HK-2 (cell line): ENCODE data around the gene DLGAP5.

Source experiments
- DNase-seq: peaks from one replicate; pipeline ENCODE4 v3.0.0-alpha.2; 2018; ENCODE audit not compliant: unreplicated experiment

DLGAP5 gene

DNA sequence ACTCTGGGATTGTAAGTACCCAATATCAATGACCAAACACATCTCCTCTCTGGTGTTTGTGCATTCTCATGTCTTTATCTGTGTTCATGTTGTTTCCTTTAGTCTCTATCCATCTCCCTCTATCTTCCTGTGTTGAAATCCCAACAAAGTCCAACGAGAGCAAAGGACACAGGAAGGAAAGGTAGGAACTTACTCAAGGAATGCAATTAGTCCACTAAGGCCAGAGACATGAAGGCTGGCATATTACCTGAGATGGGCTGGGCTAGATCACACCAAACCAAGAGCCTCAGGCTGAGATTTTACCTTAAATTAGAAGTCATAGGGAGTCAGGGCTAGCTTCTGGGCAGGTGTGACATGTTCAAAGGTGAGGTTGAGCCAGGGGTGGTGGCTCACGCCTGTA, 76.7 kb downstream of the DLGAP5 start:
- DNase-seq, result no peak

DNA sequence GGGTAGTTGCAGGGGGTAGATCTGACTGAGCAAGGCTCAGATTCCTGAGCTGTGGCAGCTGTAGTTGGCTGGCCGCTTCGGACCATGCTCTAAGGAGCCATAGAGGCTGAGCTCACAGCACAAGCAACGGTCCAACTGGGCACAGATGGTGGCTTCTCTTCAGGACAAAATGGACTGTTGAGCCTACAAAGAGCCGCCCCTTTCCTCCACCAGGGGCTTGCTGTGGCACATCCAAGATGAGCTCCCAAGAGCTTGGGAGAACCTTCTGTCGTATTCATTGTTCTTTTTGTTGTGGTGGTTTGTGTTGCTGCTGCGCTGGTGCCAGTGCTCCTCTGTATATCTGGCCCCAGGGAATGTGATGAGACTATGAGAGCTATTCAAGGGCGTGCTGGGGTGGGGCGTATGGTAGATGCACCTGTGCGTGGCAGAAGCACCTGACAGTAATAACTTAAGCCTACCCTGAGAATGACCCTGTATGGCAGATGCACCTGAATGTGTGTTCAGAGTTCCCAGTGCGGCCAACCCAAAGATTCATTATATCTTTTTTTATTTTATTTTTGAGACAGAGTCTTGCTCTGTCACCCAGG, 80.2 kb downstream of the DLGAP5 start:
- no peak for DNase-seq

DNA sequence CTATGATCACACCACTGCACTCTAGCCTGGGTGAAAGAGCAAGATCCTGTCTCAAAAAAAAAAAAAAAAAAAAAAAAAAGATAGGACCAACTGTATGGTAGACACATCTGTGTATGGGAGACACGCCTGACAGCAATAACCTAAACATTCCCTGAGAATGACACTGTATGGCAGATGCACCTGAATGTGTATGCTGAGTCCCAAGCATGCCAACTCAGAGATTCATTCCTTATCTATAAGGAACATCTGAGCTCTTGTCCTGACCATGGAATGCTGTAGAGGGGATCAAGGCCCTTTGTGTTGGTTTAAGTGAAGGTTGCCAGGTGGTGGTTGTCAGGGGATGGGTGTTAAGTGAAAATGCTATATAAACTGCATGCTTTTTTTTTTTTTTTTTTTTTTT, 81.5 kb downstream of the DLGAP5 start:
- no peak for DNase-seq

DNA sequence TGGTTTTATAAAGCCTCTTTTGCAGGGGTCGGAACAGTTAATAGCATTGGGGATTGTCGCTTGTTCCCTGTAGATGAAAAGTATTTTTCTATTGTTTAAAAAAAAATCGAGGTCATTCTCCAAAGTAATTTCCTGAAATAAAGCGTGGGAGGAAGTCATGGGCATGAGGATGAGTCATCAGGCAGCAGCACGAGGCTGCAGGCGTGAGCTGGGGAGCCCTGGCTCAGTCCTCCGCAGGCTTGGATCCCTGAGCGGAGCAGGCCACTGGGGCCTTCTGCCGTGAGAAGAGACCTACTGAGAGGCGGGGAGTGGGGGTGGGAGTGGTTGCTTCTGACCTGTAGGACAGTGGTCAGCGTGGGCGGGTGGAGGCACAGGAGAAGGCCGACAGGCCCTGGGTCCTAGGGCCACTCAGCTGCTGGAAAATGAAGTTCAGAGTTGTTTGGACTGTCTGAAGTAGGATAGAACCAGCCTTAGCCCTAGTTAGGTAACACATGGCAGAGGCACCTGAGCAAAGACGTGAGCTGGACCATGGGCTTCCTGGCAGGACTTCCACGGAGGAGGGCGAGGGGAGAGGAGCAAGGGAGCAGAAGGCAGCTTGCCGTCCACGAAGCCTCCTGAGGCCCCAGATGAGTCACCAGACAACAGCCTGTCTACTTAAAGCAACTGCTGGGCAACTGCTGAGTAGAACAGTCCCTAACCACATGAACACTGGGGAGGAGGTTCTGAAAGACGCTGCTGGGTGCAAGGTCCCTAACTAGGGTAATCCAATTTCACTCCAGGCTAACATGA, 83.4 kb downstream of the DLGAP5 start:
- DNase-seq, result peak; percentile 90

DNA sequence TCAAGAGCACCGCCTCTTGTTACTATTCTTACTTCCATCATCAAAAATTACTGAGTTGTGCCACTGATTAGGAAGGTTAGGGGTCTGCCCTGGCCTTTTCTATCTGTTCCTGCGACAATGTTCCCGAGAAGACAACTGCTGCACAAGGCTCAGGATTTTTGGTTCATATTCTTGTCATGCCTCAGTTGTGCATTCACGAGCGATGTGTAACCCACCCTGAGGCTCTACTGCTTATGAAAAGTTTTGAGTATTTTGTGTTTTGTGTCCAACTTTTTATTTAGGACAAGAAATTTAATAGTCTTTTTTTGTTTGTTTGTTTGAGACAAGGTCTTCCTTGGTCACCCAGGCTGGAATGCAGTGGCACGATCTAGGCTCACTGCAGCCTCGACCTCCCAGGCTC, 85.4 kb downstream of the DLGAP5 start:
- no peak for DNase-seq

- DNase-seq, result no peak
Measured at GRCh38 chr14:55103971-55104954, 87.1 kb downstream of the DLGAP5 start.

DNA sequence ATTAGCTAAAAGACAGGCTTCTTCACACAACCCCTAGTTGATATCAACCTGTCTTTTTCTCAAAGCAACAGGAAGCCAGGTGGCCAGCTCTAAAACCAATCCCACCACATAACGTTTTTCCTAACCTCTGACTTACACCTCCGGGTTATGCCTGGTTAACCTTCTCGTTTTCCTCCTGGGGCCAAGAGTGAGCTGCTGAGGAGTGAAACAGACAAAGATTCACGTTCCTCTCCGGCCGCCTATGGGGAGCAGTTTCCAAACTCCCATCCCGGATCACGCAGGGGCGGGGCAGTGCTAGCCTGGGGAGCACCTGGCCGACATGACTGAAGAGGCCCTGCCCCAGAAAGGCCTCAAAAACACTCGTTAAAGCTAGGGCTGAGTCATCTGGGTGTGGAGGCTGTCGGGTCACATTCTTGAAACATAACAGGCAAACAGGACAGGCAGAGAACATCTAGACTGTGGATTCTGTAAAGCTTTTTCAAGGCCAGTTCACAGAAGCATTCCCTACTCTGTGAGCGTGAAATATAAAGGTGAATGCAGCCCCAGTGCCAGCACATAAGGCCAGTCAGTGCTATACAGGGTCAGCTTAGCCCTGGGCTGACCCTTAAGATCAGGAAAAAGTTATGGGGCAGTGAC, 88.3 kb downstream of the DLGAP5 start:
- DNase-seq, result peak; percentile 82

DNA sequence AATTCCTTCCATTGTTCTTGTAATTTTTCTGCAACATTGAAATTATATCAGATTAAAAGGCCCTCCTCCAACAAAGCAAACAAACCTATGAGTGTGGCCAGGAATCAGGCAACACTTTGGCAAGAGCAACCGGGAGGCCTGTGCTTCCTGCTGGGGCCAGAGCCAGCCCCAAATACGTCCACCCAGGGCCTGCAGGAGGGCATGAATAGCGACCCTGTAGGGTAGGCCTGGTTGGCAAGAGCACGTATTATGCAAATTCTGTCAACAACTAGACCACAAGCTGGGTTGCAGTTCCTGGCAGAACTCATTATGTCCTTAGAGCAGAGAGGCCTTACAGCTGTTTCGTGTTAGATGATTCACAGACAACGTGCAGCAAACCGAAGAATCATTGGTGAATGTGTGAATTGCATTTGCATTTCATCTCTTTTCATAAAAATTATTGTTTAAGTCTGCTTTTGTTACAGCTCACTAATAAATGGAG, 89.2 kb downstream of the DLGAP5 start:
- DNase-seq, result peak; percentile 31

DNA sequence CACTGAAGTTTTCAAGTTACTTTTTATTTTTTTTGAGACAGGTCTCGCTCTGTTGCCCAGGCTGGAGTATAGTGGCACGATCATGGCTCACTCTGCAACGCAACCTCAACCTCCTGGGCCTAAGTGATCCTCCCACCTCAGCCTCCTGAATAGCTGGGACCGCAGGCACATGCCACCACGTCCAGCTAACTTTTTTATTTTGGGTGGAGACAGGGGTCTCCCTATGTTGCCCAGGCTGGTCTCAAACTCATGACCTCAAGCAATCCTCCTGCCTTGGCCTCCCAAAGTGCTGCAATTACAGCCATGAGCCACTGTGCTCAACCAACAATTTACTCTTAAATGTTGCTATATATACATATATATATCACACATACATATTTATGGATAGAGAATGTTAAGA, 89.7 kb downstream of the DLGAP5 start:
- DNase-seq, result no peak

- DNase-seq, result no peak
Measured at GRCh38 chr14:55099756-55100155, 91.6 kb downstream of the DLGAP5 start.

GRCh38 chr14:55098561-55098898, 92.9 kb downstream of the DLGAP5 start:
- no peak for DNase-seq
